SU-DHL-6 (cell line): Measurements from ENCODE around the gene UBAC2.

Source experiments
- H2AFZ ChIP-seq: fragments of 200-600 bp; sonication (generic); 2 replicates; pipeline ENCODE4 v1.6.1; 2014; ENCODE audit warnings: low read depth, mild to moderate bottlenecking, moderate library complexity, mixed read lengths, antibody characterized with exemption, low read length; ENCODE audit not compliant: severe bottlenecking
- H3F3A ChIP-seq: fragments of 200-600 bp; shearing (Covaris generic); 2 replicates; pipeline ENCODE4 v1.6.0; 2016; ENCODE audit warnings: antibody characterized with exemption, mild to moderate bottlenecking; ENCODE audit not compliant: insufficient read depth
- H3K27ac ChIP-seq: fragments of 200-600 bp; sonication (generic); 2 replicates; pipeline ENCODE4 v1.5.1; 2016; ENCODE audit warnings: low read depth, mild to moderate bottlenecking, low read length, moderate library complexity, mixed read lengths
- H3K27me3 ChIP-seq: fragments of 200-600 bp; sonication (generic), shearing (Covaris generic); 2 replicates; pipeline ENCODE4 v1.6.0; 2014; ENCODE audit warnings: mild to moderate bottlenecking, low read length
- H3K36me3 ChIP-seq: fragments of 200-600 bp; sonication (generic); 2 replicates; pipeline ENCODE4 v1.6.1; 2014; ENCODE audit warnings: mild to moderate bottlenecking, low read length, mixed read lengths
- H3K4me2 ChIP-seq: fragments of 300-600, 200-600 bp; shearing (Covaris generic), sonication (generic); 2 replicates; pipeline ENCODE4 v1.6.0; 2014; ENCODE audit warnings: low read length, low read depth, mild to moderate bottlenecking; ENCODE audit not compliant: poor library complexity, severe bottlenecking
- H3K4me3 ChIP-seq: fragments of 200-600 bp; sonication (generic); 2 replicates; pipeline ENCODE4 v1.5.1; 2014; ENCODE audit warnings: antibody characterized with exemption, low read length, mild to moderate bottlenecking, mixed read lengths; ENCODE audit not compliant: insufficient read depth, poor library complexity, severe bottlenecking
- H3K79me2 ChIP-seq: fragments of 200-600 bp; sonication (generic); 2 replicates; pipeline ENCODE4 v1.6.1; 2014; ENCODE audit warnings: mild to moderate bottlenecking, low read length, moderate library complexity; ENCODE audit not compliant: insufficient read depth
- H3K9ac ChIP-seq: fragments of 200-600 bp; sonication (generic); 2 replicates; pipeline ENCODE4 v1.7.0; 2014; ENCODE audit warnings: mild to moderate bottlenecking, low read length
- H3K9me2 ChIP-seq: fragments of 200-600 bp; sonication (generic); replicated peaks from 2 replicates; pipeline ENCODE4 v1.6.1; 2014; ENCODE audit warnings: low read length; ENCODE audit not compliant: insufficient read depth
- H3K9me3 ChIP-seq: fragments of 200-600 bp; sonication (generic); 2 replicates; pipeline ENCODE4 v1.6.1; 2014; ENCODE audit warnings: low read length, mixed read lengths; ENCODE audit not compliant: insufficient read depth
- H4K20me1 ChIP-seq: fragments of 200-600 bp; sonication (generic); 2 replicates; pipeline ENCODE4 v1.6.1; 2014; ENCODE audit warnings: low read depth, mild to moderate bottlenecking, antibody characterized with exemption, low read length, moderate library complexity, mixed read lengths
- CTCF ChIP-seq: fragments of 200-600 bp; sonication (generic); IDR thresholded peaks from one replicate; pipeline ENCODE4 v1.5.1; 2017; ENCODE audit warnings: antibody characterized with exemption, mild to moderate bottlenecking, low read length, moderate library complexity; ENCODE audit not compliant: insufficient read depth, poor library complexity, severe bottlenecking
- EZH2phosphoT487 ChIP-seq: fragments of 200-600 bp; sonication (generic), shearing (Covaris generic); conservative IDR thresholded peaks from 2 replicates; pipeline ENCODE4 v1.6.1; 2018; ENCODE audit warnings: mild to moderate bottlenecking, antibody characterized with exemption, low read length, moderate library complexity, mixed read lengths

Gene UBAC2

GRCh38 chr13:99352351-99353245, 151.9 kb downstream of the UBAC2 start:
- no peak overlapping the region for H2AFZ ChIP-seq
- H3K27me3 ChIP-seq = no peaks in the 10 kb centered on the region
- H3K27ac ChIP-seq = no peak overlapping the region
- no peak for TF ChIP-seq EZH2phosphoT487
- no peak overlapping the region for H3K4me2 ChIP-seq
- no peaks in the 10 kb centered on the region for H3K79me2 ChIP-seq
- H3K4me3 ChIP-seq = no peak overlapping the region
- H3K36me3 ChIP-seq = no peaks in the 10 kb centered on the region
- no peaks in the 10 kb centered on the region for H3F3A ChIP-seq
- no peaks in the 10 kb centered on the region for H3K9me3 ChIP-seq
- no peaks in the 10 kb centered on the region for H3K9me2 ChIP-seq
- H4K20me1 ChIP-seq = no peaks in the 10 kb centered on the region
- H3K9ac ChIP-seq = no peak overlapping the region

GRCh38 chr13:99353246-99353600, 152.6 kb downstream of the UBAC2 start:
- Histone ChIP-seq H3K27ac (no peak overlapping the region), H3K9me3 (no peaks in the 10 kb centered on the region), H4K20me1 (no peaks in the 10 kb centered on the region), H3K9me2 (no peaks in the 10 kb centered on the region), H3K79me2 (no peaks in the 10 kb centered on the region), H3K36me3 (no peaks in the 10 kb centered on the region), H3K9ac (no peak overlapping the region), H3K4me2 (no peak overlapping the region), H3K4me3 (no peak overlapping the region), H3F3A (no peaks in the 10 kb centered on the region), H3K27me3 (no peaks in the 10 kb centered on the region), H2AFZ (no peak overlapping the region)
- no peak for TF ChIP-seq EZH2phosphoT487
- TF ChIP-seq CTCF = no peak

- H3K27ac ChIP-seq = no peak overlapping the region
- H3K27me3 ChIP-seq = no peaks in the 10 kb centered on the region
- no peak overlapping the region for H3K4me2 ChIP-seq
- no peak overlapping the region for H3K9ac ChIP-seq
- no peak overlapping the region for H3K4me3 ChIP-seq
- no peaks in the 10 kb centered on the region for H3K36me3 ChIP-seq
- no peaks in the 10 kb centered on the region for H3K79me2 ChIP-seq
- no peaks in the 10 kb centered on the region for H3K9me2 ChIP-seq
- no peak overlapping the region for H2AFZ ChIP-seq
- no peaks in the 10 kb centered on the region for H3F3A ChIP-seq
- TF ChIP-seq EZH2phosphoT487 = no peak
- TF ChIP-seq CTCF = no peak
- H4K20me1 ChIP-seq = no peaks in the 10 kb centered on the region
- no peaks in the 10 kb centered on the region for H3K9me3 ChIP-seq
Measured at GRCh38 chr13:99353836-99354235, 153.2 kb downstream of the UBAC2 start.

- no peak overlapping the region for H3K9ac ChIP-seq
- no peak overlapping the region for H3K4me3 ChIP-seq
- H3F3A ChIP-seq = no peaks in the 10 kb centered on the region
- H3K36me3 ChIP-seq = no peaks in the 10 kb centered on the region
- no peaks in the 10 kb centered on the region for H3K79me2 ChIP-seq
- H3K4me2 ChIP-seq = no peak overlapping the region
- H3K27ac ChIP-seq = no peak overlapping the region
- H3K27me3 ChIP-seq = no peaks in the 10 kb centered on the region
- H3K9me2 ChIP-seq = no peaks in the 10 kb centered on the region
- no peaks in the 10 kb centered on the region for H3K9me3 ChIP-seq
- H2AFZ ChIP-seq = no peak overlapping the region
- TF ChIP-seq CTCF (no peak), EZH2phosphoT487 (no peak)
- no peaks in the 10 kb centered on the region for H4K20me1 ChIP-seq
Measured at GRCh38 chr13:99354371-99354951, 153.8 kb downstream of the UBAC2 start.
